ENCODE data around the gene HINFP. TPM values are rescaled to one million over a fixed set of nuclear protein-coding genes. Genes with fewer than 3 reads are reported as not detected.
A peak's percentile ranks its signal among the peaks of the same experiment; 100 is the strongest.

Gene HINFP
- total RNA-seq, 4 donors from 2014 or later = 21.9 to 36.1 (median 27.0) TPM

DNA sequence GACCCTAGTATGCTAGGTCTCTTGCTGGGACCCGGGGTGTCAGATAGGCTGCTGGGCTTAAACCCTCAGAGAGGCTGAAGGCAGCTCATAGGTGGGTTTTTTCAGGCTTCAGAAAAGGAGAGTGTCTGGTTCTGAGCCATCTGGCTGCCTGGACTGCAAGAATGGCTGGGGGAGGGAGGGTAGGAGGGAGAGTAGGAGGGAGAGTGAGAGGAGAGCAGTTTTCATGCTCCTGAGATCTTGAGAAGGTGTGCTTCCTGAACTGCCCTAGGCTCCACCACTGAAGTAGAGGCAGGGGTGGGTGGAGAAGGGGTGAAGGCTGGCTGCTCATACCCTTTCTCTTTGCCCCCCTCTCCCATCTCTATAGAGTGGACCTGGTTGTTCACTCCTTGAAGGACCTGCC is 32.1 kb upstream of the HINFP start:
- H3K36me3 ChIP-seq = peaks cover 0 to 14% (median 0%) of the 10 kb centered on the region in 3 donors
- H3K27ac ChIP-seq = no peak overlapping the region
- DNase-seq (ENCODE audit: low spot score in 2 of 2) = no peak
- peaks cover 0 to 37% (median 25%) of the 10 kb centered on the region in 4 donors for H3K4me1 ChIP-seq
- TF ChIP-seq, protein P1, sequence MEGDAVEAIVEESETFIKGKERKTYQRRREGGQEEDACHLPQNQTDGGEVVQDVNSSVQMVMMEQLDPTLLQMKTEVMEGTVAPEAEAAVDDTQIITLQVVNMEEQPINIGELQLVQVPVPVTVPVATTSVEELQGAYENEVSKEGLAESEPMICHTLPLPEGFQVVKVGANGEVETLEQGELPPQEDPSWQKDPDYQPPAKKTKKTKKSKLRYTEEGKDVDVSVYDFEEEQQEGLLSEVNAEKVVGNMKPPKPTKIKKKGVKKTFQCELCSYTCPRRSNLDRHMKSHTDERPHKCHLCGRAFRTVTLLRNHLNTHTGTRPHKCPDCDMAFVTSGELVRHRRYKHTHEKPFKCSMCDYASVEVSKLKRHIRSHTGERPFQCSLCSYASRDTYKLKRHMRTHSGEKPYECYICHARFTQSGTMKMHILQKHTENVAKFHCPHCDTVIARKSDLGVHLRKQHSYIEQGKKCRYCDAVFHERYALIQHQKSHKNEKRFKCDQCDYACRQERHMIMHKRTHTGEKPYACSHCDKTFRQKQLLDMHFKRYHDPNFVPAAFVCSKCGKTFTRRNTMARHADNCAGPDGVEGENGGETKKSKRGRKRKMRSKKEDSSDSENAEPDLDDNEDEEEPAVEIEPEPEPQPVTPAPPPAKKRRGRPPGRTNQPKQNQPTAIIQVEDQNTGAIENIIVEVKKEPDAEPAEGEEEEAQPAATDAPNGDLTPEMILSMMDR (IDR thresholded peaks at IDR 0.05) = no peak
- TF ChIP-seq EP300 (IDR thresholded peaks at IDR 0.05) = no peak
- TF ChIP-seq POLR2A (IDR thresholded peaks at IDR 0.05) = no peak
- H3K4me3 ChIP-seq = no peak overlapping the region
- 75 to 88% methylated on average over 1 of the region's 1 CpG for WGBS, 2 donors
- no peaks in the 10 kb centered on the region for H3K27me3 ChIP-seq
- H3K9me3 ChIP-seq = no peaks in the 10 kb centered on the region

DNA sequence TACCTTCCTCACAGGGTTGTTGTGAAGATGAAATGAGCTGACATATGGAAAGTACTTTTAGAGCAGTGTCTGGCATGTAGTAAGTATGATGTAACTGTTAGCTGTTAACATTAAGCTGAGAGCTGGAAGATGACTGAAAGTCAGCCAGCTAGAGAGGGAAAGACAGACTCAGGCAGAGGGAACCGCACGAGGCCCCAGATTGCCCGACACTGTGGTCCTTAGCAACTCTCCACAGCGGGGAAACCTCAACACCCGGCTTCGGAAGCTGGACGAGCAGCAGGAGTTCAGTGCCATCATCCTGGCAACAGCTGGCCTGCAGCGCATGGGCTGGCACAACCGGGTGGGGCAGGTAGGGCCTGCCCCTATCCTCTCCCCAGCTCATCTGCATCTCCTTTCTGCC is 30.2 kb upstream of the HINFP start:
- no peaks in the 10 kb centered on the region for H3K27me3 ChIP-seq
- H3K4me3 ChIP-seq = no peak overlapping the region
- TF ChIP-seq, protein P1 (IDR thresholded peaks at IDR 0.05) = no peak
- TF ChIP-seq POLR2A (IDR thresholded peaks at IDR 0.05) (no peak), EP300 (IDR thresholded peaks at IDR 0.05) (no peak)
- H3K27ac ChIP-seq = no peak overlapping the region
- H3K9me3 ChIP-seq = no peaks in the 10 kb centered on the region
- no peak for DNase-seq (ENCODE audit: low spot score in 2 of 2)
- WGBS, 2 donors = 71 to 79% methylated on average over 9 of the region's 9 CpGs
- H3K36me3 ChIP-seq = peaks cover 0 to 17% (median 0%) of the 10 kb centered on the region in 3 donors
- peaks cover 0 to 31% (median 19%) of the 10 kb centered on the region in 4 donors for H3K4me1 ChIP-seq

DNA sequence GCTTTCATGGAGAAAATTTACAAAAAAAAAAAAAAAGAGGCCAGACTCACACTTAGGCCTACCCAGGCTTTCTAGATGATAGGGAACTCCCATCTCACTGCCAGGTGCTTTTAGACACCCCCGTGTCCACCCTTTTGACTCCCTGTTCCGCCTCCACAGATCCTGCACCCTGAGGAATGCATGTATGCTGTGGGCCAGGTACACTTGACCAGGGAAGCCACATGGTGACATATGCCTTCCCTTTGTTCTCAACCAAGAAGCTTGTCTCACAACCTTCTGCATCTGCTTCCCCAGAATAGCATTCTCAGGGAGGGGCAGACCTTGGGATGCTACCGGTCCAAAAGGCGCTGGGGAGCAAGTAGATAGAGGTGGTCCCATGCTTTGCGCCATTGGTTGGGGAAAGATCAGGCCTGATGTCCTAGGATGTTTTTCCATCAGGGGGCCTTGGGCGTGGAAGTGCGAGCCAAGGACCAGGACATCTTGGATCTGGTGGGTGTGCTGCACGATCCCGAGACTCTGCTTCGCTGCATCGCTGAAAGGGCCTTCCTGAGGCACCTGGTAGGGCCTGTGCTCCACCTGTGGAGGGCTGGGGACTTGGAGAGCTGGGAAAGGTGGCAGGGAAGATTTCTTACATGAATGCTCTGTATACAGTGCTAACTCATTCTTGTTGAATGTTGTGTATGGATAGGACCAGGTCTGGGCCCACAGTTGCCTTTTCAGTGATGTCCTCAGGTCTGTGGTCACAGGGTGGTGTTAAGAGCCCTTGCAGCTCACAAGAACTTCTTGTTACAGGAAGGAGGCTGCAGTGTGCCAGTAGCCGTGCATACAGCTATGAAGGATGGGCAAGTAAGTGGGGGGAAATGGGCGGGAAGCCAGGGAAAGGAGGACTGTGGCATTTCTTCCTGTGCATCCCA is 29.2 kb upstream of the HINFP start:
- Histone ChIP-seq H3K27ac (no peak overlapping the region), H3K9me3 (no peaks in the 10 kb centered on the region), H3K4me1 (peaks cover 0 to 30% (median 18%) of the 10 kb centered on the region in 4 donors), H3K27me3 (no peaks in the 10 kb centered on the region), H3K4me3 (no peak overlapping the region), H3K36me3 (peaks cover 0 to 27% (median 0%) of the 10 kb centered on the region in 3 donors)
- WGBS, 2 donors = 81 to 83% methylated on average over 13 of the region's 13 CpGs
- no peak for DNase-seq (ENCODE audit: low spot score in 2 of 2)
- no peak for TF ChIP-seq EP300 (IDR thresholded peaks at IDR 0.05)
- TF ChIP-seq, protein P1 (IDR thresholded peaks at IDR 0.05) = no peak
- TF ChIP-seq POLR2A (IDR thresholded peaks at IDR 0.05) = no peak

DNA sequence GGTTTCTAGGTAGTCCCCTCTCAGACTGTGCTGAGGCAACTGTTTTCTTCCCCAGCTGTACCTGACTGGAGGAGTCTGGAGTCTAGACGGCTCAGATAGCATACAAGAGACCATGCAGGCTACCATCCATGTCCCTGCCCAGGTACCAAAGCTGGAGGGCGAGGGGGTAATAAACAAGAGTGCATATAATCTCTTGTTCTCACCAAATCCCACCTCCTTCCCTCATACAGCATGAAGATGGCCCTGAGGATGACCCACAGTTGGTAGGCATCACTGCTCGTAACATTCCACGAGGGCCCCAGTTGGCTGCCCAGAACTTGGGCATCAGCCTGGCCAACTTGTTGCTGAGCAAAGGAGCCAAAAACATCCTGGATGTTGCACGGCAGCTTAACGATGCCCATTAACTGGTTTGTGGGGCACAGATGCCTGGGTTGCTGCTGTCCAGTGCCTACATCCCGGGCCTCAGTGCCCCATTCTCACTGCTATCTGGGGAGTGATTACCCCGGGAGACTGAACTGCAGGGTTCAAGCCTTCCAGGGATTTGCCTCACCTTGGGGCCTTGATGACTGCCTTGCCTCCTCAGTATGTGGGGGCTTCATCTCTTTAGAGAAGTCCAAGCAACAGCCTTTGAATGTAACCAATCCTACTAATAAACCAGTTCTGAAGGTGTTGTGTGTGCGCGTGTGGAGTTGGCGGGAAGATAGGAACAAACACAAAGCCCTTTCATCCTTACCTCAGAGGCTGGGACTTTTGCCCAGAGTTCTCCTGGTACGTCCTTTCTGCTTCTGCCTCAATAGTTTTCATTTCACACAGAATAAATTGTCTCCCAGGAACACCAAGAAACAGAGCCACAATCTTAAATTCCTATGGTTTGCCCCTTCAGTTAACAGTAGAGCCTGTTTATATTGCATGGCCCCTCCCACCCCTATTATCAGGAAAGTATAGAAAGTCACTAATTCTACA is 28.2 kb upstream of the HINFP start:
- H3K4me3 ChIP-seq = peak overlapping the region in 3 of 4 donors; percentile 88 to 97 (median 96)
- peaks cover 0 to 30% (median 18%) of the 10 kb centered on the region in 4 donors for H3K4me1 ChIP-seq
- peak overlapping the region in 3 of 4 donors; percentile 94 to 96 (median 95) for H3K27ac ChIP-seq
- DNase-seq (ENCODE audit: low spot score in 2 of 2) = no peak
- H3K27me3 ChIP-seq = no peaks in the 10 kb centered on the region
- H3K9me3 ChIP-seq = no peaks in the 10 kb centered on the region
- TF ChIP-seq, protein P1 (IDR thresholded peaks at IDR 0.05) = no peak
- TF ChIP-seq POLR2A (IDR thresholded peaks at IDR 0.05) (no peak), EP300 (IDR thresholded peaks at IDR 0.05) (no peak)
- 32 to 43% methylated on average over 12 of the region's 12 CpGs for WGBS, 2 donors
- H3K36me3 ChIP-seq = peaks cover 0 to 37% (median 9%) of the 10 kb centered on the region in 3 donors

All from tibial nerve (tissue), 4 donors.